Ecto neural progenitor cell (in vitro differentiated cells): ENCODE results near the gene TTI1.

Source experiments
- DNase-seq: peaks from one replicate; pipeline ENCODE4 v3.0.0-alpha.2; 2018; ENCODE audit warnings: low spot score

Gene TTI1

GRCh38 chr20:38054647-38055046 is 21.4 kb upstream of the TTI1 start:
- DNase-seq: no peak

GRCh38 chr20:38052870-38053269 is 19.6 kb upstream of the TTI1 start:
- no peak for DNase-seq

GRCh38 chr20:38050686-38051085 is 17.4 kb upstream of the TTI1 start:
- DNase-seq: no peak

GRCh38 chr20:38049800-38050199 is 16.5 kb upstream of the TTI1 start:
- no peak for DNase-seq

- no peak for DNase-seq
Measured at GRCh38 chr20:38046572-38046971, 13.3 kb upstream of the TTI1 start.

- no peak for DNase-seq
Measured at GRCh38 chr20:38044685-38045084, 11.4 kb upstream of the TTI1 start.

- no peak for DNase-seq
Measured at GRCh38 chr20:38043512-38044300, 10.4 kb upstream of the TTI1 start.

GRCh38 chr20:38040276-38040675 is 7.0 kb upstream of the TTI1 start:
- DNase-seq: no peak

GRCh38 chr20:38036366-38036765 is 3.1 kb upstream of the TTI1 start:
- no peak for DNase-seq

GRCh38 chr20:38034961-38035360 is 1.7 kb upstream of the TTI1 start:
- no peak for DNase-seq

- no peak for DNase-seq
Measured at GRCh38 chr20:38034108-38034649, 923 bp upstream of the TTI1 start.

GRCh38 chr20:38032585-38033329 is 499 bp downstream of the TTI1 start:
- DNase-seq: no peak

GRCh38 chr20:38031957-38032356 is 1.3 kb downstream of the TTI1 start:
- no peak for DNase-seq

- DNase-seq: no peak
Measured at GRCh38 chr20:38029453-38029852, 3.8 kb downstream of the TTI1 start.

GRCh38 chr20:38024496-38024895 is 8.8 kb downstream of the TTI1 start:
- no peak for DNase-seq

GRCh38 chr20:38023181-38024001 is 9.9 kb downstream of the TTI1 start:
- no peak for DNase-seq

- no peak for DNase-seq
Measured at GRCh38 chr20:38021087-38021772, 12.0 kb downstream of the TTI1 start.

- no peak for DNase-seq
Measured at GRCh38 chr20:38018385-38018784, 14.9 kb downstream of the TTI1 start.

- DNase-seq: no peak
Measured at GRCh38 chr20:38017959-38018358, 15.3 kb downstream of the TTI1 start.

- DNase-seq: no peak
Measured at GRCh38 chr20:38013887-38014286, 19.4 kb downstream of the TTI1 start.

GRCh38 chr20:38012332-38012731 is 20.9 kb downstream of the TTI1 start:
- no peak for DNase-seq

- no peak for DNase-seq
Measured at GRCh38 chr20:38011696-38012095, 21.6 kb downstream of the TTI1 start.
